HG03103 (cell line): ENCODE results near the gene CTXN1.

Source experiments
- ATAC-seq: cut with Tn5 transposase; IDR thresholded peaks from one replicate; pipeline ENCODE4 v1.9.1; 2021; ENCODE audit warnings: low read depth; ENCODE audit not compliant: unreplicated experiment

Gene CTXN1

DNA sequence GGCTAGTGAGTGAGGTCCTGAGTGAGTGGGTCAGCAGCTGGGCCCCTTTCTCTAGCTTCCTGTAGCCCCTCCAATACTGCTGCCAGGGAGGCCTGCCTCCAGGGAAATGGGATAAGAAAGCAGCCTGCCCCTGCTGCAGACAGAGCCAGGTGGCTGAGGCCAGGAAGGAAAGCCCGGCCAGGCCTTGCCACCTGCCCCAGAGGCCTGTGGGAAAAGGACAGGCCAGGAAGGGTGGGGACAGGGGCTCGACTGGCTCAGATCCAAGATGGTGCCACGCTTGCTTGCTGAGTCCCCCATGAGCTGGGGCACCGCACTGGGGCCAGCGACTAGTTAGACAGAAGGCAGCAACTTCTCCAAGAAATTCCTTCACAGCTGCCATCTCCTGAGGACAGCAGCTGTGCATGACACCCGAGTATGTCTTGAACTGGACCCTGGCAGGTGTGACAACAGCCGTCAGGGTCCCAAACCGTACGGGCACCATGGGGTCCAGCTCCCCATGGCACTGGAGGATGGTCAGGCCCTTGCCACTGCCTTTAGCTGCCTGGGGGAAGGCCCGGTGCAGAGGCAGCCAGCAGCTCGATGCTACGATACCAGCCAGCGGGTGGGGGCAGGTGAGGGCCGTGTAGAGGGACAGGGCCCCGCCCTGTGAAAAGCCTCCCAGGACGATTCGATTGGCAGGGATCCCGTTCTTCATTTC, 46.7 kb downstream of the CTXN1 start:
- ATAC-seq = no peak

DNA sequence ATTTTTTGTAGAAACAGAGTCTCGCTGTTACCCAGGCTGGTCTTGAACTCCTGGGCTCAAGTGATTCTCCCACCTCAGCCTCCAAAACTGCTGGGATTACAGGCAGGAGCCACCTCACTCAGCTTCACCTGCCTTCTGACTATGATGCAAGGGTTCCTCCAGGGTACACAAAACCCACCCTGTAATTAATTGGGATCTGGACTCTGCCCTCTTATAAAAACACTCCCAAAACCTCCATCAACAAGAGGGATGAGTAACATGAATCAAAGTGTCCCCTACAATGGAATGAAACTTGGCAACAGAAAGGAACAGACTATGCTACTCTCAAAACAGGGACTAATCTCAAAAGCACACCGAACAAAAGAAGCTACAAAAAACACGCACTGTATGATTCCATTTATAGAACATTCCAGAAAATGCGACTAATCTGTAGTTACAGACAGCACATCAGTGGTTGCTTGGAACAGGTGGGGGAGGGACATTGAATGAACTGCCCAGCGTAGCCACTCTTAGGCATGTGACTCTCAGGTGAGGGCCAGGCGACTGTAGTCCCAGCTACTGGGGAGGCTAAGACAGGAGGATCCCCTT, 48.6 kb downstream of the CTXN1 start:
- ATAC-seq = no peak

DNA sequence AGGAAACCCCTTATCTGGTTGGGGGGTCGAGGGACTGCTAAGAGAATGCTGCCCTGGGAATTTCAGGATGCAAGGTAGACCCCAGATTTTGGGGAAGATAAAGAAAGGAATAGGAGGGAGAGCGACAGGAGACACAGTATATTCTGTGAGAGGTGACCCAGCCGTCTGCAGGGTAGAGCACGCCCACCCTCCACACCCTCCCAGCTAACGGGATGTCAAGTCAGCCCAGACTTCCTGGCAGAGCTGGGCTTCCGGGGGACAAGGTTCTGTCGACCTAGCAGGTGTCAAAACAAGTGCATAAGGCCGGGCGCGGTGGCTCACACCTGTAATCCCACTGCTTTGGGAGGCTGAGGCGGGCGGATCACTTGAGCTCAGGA, 51.0 kb downstream of the CTXN1 start:
- no peak for ATAC-seq
